Measurements from ENCODE around the gene NCOA7. TPM values are rescaled to one million over a fixed set of nuclear protein-coding genes. Genes with fewer than 3 reads are reported as not detected.
"Not testable (repeated sequence)": the region's sequence is repeated elsewhere in the genome, so short reads cannot be mapped to it uniquely, and the experiment has no call there.

The NCOA7 gene
- total and polyA plus RNA-seq, 12 donors: 24.5 to 180 (median 70.8) TPM

GRCh38 chr6:125843593-125843992 is 52.8 kb downstream of the NCOA7 start:
- 75 to 85% (median 82%) methylated on average over 1 of the region's 1 CpG for whole genome bisulfite sequencing, 4 donors
- Histone ChIP-seq H3K36me3 (replicated peaks in 1 of 2) (no peaks in the 10 kb centered on the region), H3K27ac (peak overlapping the region in 3 of 5 donors; percentile 60 to 76 (median 73)), H3K4me1 (replicated peaks in 1 of 2) (peaks cover 33 to 70% of the 10 kb centered on the region in 2 donors), H3K9me3 (replicated peaks in 1 of 3) (no peaks in the 10 kb centered on the region), H3K27me3 (no peaks in the 10 kb centered on the region), H3K4me3 (no peak overlapping the region)
- no peak for DNase-seq
- intact Hi-C loops (cut with DNase I): no loop called here
- TF ChIP-seq, protein P1, sequence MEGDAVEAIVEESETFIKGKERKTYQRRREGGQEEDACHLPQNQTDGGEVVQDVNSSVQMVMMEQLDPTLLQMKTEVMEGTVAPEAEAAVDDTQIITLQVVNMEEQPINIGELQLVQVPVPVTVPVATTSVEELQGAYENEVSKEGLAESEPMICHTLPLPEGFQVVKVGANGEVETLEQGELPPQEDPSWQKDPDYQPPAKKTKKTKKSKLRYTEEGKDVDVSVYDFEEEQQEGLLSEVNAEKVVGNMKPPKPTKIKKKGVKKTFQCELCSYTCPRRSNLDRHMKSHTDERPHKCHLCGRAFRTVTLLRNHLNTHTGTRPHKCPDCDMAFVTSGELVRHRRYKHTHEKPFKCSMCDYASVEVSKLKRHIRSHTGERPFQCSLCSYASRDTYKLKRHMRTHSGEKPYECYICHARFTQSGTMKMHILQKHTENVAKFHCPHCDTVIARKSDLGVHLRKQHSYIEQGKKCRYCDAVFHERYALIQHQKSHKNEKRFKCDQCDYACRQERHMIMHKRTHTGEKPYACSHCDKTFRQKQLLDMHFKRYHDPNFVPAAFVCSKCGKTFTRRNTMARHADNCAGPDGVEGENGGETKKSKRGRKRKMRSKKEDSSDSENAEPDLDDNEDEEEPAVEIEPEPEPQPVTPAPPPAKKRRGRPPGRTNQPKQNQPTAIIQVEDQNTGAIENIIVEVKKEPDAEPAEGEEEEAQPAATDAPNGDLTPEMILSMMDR (IDR thresholded peaks at IDR 0.05): no peak
- TF ChIP-seq POLR2A (IDR thresholded peaks at IDR 0.05): no peak

DNA sequence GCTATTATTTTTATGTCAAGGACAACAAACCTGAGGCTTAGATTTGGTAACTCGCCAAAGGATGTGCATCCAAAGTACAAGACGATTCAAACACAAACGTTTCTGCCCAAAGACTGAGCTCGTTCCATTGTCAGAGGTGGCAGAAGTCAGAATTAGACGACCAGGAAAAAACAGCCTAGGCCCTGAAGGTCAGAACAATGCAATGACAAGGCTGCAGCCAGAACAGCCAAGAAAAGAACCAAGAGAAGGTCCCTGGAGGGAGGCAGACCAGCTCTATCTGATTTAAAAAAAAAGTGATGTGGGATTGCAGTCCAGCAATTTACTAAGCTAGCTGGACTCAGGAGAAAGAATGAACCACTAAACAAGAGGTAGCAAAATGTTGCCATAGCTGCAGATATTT is 54.2 kb downstream of the NCOA7 start:
- peak; percentile 47 to 74 (median 55) for DNase-seq
- H3K27me3 ChIP-seq: no peaks in the 10 kb centered on the region
- H3K4me1 ChIP-seq (replicated peaks in 1 of 2): peaks cover 26 to 68% of the 10 kb centered on the region in 2 donors
- H3K27ac ChIP-seq: peak overlapping the region; percentile 41 to 76 (median 60)
- H3K9me3 ChIP-seq (replicated peaks in 1 of 3): no peaks in the 10 kb centered on the region
- H3K4me3 ChIP-seq: no peak overlapping the region
- intact Hi-C loops (cut with DNase I): no loop called here
- 11 to 31% (median 20%) methylated on average over 5 of the region's 5 CpGs for WGBS, 4 donors
- no peaks in the 10 kb centered on the region for H3K36me3 ChIP-seq (replicated peaks in 1 of 2)
- TF ChIP-seq POLR2A (IDR thresholded peaks at IDR 0.05): no peak
- TF ChIP-seq, protein P1 (IDR thresholded peaks at IDR 0.05): no peak

DNA sequence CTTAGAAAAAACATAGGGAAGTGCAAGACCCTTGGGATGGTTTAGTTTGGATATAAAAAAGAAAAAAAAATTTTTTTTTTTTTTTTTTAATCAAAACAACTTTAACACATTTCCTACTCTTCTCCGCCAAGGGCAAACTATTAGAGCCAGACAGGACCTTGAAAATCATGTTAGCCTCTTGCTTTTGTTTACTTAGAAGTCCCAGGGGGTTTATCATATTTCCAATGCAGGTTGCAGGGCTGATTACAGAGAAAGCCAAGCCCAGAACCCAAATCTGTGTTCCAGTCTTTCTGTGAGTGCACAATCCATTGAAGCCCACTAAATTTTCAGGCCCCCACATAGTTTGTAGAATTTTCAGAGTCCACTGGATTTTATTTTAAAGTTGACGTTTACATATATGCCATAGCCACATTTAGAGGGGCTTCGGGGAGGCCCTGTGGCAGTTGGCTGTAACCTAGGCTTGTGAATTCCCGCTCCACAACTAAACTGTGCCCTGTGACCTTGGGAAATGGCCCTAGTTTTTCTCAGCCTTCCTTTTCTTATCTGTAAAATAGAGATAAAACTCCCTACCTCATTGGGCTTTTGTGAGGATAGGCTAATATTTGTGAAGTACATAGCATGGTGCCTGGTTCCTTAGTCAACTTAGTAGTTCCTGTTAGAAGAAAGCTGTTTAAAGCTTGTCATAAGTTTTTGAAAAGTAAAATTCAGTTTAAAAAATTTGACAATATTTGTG is 55.7 kb downstream of the NCOA7 start:
- TF ChIP-seq, protein P1 (IDR thresholded peaks at IDR 0.05): no peak
- TF ChIP-seq POLR2A (IDR thresholded peaks at IDR 0.05): no peak
- Histone ChIP-seq H3K9me3 (replicated peaks in 1 of 3) (no peaks in the 10 kb centered on the region), H3K36me3 (replicated peaks in 1 of 2) (no peaks in the 10 kb centered on the region), H3K4me3 (no peak overlapping the region), H3K27me3 (no peaks in the 10 kb centered on the region), H3K4me1 (replicated peaks in 1 of 2) (peaks cover 26 to 69% of the 10 kb centered on the region in 2 donors), H3K27ac (peak overlapping the region in 4 of 5 donors; percentile 58 to 76 (median 63))
- WGBS, 4 donors: 38 to 58% (median 51%) methylated on average over 4 of the region's 4 CpGs
- intact Hi-C loops (cut with DNase I): no loop called here
- no peak for DNase-seq

DNA sequence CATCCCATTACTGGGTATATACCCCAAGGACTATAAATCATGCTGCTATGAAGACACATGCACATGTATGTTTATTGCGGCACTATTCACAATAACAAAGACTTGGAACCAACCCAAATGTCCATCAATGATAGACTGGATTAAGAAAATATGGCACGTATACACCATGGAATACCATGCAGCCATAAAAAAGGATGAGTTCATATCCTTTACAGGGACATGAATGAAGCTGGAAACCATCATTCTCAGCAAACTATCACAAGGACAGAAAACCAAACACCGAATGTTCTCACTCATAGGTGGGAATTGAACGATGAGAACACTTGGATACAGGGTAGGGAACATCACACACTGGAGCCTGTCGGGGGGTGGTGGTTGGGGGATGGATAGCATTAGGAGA is 57.5 kb downstream of the NCOA7 start:
- intact Hi-C loops (cut with DNase I); H3K27ac ChIP-seq; DNase-seq; H3K27me3 ChIP-seq; H3K36me3 ChIP-seq (replicated peaks in 1 of 2); H3K9me3 ChIP-seq (replicated peaks in 1 of 3); H3K4me3 ChIP-seq: not testable (repeated sequence)
- H3K4me1 ChIP-seq (replicated peaks in 1 of 2): peaks cover 29 to 67% of the 10 kb centered on the region in 2 donors
- whole genome bisulfite sequencing, 4 donors: 95 to 98% (median 97%) methylated on average over 5 of the region's 5 CpGs

DNA sequence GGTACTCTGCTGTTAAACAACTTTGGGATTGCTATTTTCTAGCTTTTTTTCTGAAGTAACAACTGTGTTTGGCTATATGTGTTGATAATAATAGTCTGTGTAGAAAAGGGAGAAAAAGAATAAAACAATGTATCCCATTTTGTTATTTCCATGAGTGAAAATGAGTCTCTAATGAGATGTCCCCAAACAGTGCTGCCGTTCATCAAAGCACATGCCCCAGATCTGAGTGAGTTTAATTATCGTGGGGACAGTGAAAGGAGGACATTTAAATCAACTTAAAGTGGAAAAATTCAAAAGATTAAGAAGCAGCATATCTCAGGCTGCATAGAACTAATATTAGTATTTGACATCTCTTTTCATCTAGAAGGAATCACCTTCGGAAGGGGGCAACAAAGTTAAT is 59.6 kb downstream of the NCOA7 start:
- intact Hi-C loops (cut with DNase I): loop anchor here in 1 of 2 donors (5.0 kb wide), 1 partner anchor 58 kb away; the partner anchor contains the start of gene NCOA7
- H3K36me3 ChIP-seq (replicated peaks in 1 of 2): no peaks in the 10 kb centered on the region
- peaks cover 29 to 59% of the 10 kb centered on the region in 2 donors for H3K4me1 ChIP-seq (replicated peaks in 1 of 2)
- peak overlapping the region in 1 of 5 donors; percentile 31 for H3K27ac ChIP-seq
- DNase-seq: no peak
- H3K4me3 ChIP-seq: no peak overlapping the region
- TF ChIP-seq, protein P1 (IDR thresholded peaks at IDR 0.05): no peak
- TF ChIP-seq POLR2A (IDR thresholded peaks at IDR 0.05): no peak
- no peaks in the 10 kb centered on the region for H3K9me3 ChIP-seq (replicated peaks in 1 of 3)
- H3K27me3 ChIP-seq: no peaks in the 10 kb centered on the region
- 59 to 77% (median 70%) methylated on average over 3 of the region's 3 CpGs for whole genome bisulfite sequencing, 4 donors

Data from adrenal gland (tissue), 12 donors.